Mesodermal cell (in vitro differentiated cells): Measurements from ENCODE around the gene JOSD2.

Source experiments
- H3K27ac ChIP-seq: 2 replicates; pipeline ENCODE4 v1.7.0; 2013; ENCODE audit warnings: mild to moderate bottlenecking, low read depth, low read length, moderate library complexity; ENCODE audit not compliant: severe bottlenecking
- H3K36me3 ChIP-seq: 2 replicates; pipeline ENCODE4 v1.7.1; 2013; ENCODE audit warnings: mild to moderate bottlenecking, low read length, moderate library complexity; ENCODE audit not compliant: control insufficient read depth, insufficient read depth
- H3K4me1 ChIP-seq: one replicate; pipeline ENCODE4 v1.7.1; 2013; ENCODE audit warnings: mild to moderate bottlenecking, low read length; ENCODE audit not compliant: insufficient read depth, control insufficient read depth, poor library complexity, severe bottlenecking
- H3K4me3 ChIP-seq: 2 replicates; pipeline ENCODE4 v1.7.0; 2013; ENCODE audit warnings: low read length, control low read depth, mild to moderate bottlenecking; ENCODE audit not compliant: insufficient read depth, poor library complexity, severe bottlenecking; ENCODE audit errors: extremely low read depth
- H3K9me3 ChIP-seq: 2 replicates; pipeline ENCODE4 v1.7.1; 2013; ENCODE audit warnings: mild to moderate bottlenecking, low read length, moderate library complexity; ENCODE audit not compliant: control insufficient read depth
- WGBS, 2 experiments: methylation state at CpG; one replicate each; pipeline ENCODE4 v1.1.5; 2013; ENCODE audit warnings: missing lambda C conversion rate in 2 of 2; ENCODE audit not compliant: insufficient coverage in 2 of 2; 5-methylcytosine and 5-hydroxymethylcytosine counted together

The JOSD2 gene

GRCh38 chr19:50512112-50512998, 1.4 kb upstream of the JOSD2 start:
- Histone ChIP-seq H3K4me1 (no peaks in the 10 kb centered on the region), H3K4me3 (no peak overlapping the region), H3K9me3 (no peaks in the 10 kb centered on the region), H3K27ac (no peak overlapping the region), H3K36me3 (peaks cover 1% of the 10 kb centered on the region)
- 95 to 96% methylated on average over 31 to 32 of the region's 36 CpGs for WGBS, 2 experiments

GRCh38 chr19:50510700-50511068, 307 bp downstream of the JOSD2 start:
- Histone ChIP-seq H3K36me3 (no peaks in the 10 kb centered on the region), H3K4me1 (no peaks in the 10 kb centered on the region), H3K9me3 (no peaks in the 10 kb centered on the region), H3K27ac (peak overlapping the region; percentile 78), H3K4me3 (peak overlapping the region; percentile 52)
- WGBS, 2 experiments: 26 to 31% methylated on average over 7 to 9 of the region's 10 CpGs

- WGBS, 2 experiments: 62 to 70% methylated on average over 18 to 21 of the region's 26 CpGs
- H3K4me3 ChIP-seq: peak overlapping the region; percentile 52
- no peaks in the 10 kb centered on the region for H3K36me3 ChIP-seq
- peak overlapping the region; percentile 78 for H3K27ac ChIP-seq
- H3K9me3 ChIP-seq: no peaks in the 10 kb centered on the region
- H3K4me1 ChIP-seq: no peaks in the 10 kb centered on the region
Observed at GRCh38 chr19:50510121-50510670, 795 bp downstream of the JOSD2 start.

GRCh38 chr19:50509366-50509765, 1.6 kb downstream of the JOSD2 start:
- Histone ChIP-seq H3K4me3 (no peak overlapping the region), H3K36me3 (no peaks in the 10 kb centered on the region), H3K9me3 (no peaks in the 10 kb centered on the region), H3K4me1 (no peaks in the 10 kb centered on the region), H3K27ac (no peak overlapping the region)
- 85 to 86% methylated on average over 9 to 11 of the region's 11 CpGs for WGBS, 2 experiments

GRCh38 chr19:50508843-50509190, 2.2 kb downstream of the JOSD2 start:
- Histone ChIP-seq H3K9me3 (no peaks in the 10 kb centered on the region), H3K36me3 (no peaks in the 10 kb centered on the region), H3K4me1 (no peaks in the 10 kb centered on the region), H3K4me3 (no peak overlapping the region), H3K27ac (no peak overlapping the region)
- WGBS, 2 experiments: 69 to 86% methylated on average over 2 of the region's 3 CpGs

DNA sequence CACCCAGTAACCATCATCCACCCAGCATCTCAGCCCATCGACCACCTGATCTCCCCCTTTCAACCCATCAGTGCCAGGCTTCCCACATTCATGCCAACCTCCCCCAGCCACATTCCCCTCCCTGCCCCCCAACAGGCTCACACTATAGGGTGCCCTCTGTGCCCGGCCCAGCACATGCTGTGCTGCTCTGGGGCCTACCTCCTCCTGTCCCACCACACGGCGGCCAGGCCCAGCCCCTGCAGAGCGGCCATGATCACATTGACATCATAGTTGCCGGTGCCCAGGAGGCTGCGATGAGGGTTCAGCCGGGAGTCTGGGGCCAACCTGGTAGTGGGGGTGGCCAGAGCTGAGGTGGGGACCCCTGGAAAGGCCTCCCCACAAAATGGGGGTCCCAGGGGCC, 3.6 kb downstream of the JOSD2 start:
- H3K27ac ChIP-seq: no peak overlapping the region
- H3K4me1 ChIP-seq: no peaks in the 10 kb centered on the region
- 83 to 96% methylated on average over 7 to 8 of the region's 8 CpGs for WGBS, 2 experiments
- no peak overlapping the region for H3K4me3 ChIP-seq
- H3K36me3 ChIP-seq: no peaks in the 10 kb centered on the region
- no peaks in the 10 kb centered on the region for H3K9me3 ChIP-seq

DNA sequence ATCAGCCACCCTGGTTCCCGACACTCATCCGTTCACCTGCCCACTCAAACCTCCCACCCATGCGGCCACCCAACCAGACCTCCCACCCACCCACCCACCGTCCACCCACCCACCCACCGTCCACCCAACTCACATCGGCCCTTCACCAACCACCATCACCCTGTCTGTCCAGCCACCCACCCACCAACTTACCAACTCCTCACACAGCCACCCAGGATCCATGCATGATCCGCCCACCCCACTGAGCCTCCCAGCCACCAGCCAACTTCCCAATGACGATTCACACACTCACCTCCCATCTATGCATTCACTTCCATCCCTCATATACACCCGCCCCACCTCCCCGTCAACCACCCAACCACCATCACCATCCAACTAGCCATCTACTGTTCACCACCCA, 4.3 kb downstream of the JOSD2 start:
- no peak overlapping the region for H3K27ac ChIP-seq
- H3K36me3 ChIP-seq: no peaks in the 10 kb centered on the region
- H3K9me3 ChIP-seq: no peaks in the 10 kb centered on the region
- 93 to 94% methylated on average over 2 to 4 of the region's 10 CpGs for WGBS, 2 experiments
- no peaks in the 10 kb centered on the region for H3K4me1 ChIP-seq
- H3K4me3 ChIP-seq: no peak overlapping the region

DNA sequence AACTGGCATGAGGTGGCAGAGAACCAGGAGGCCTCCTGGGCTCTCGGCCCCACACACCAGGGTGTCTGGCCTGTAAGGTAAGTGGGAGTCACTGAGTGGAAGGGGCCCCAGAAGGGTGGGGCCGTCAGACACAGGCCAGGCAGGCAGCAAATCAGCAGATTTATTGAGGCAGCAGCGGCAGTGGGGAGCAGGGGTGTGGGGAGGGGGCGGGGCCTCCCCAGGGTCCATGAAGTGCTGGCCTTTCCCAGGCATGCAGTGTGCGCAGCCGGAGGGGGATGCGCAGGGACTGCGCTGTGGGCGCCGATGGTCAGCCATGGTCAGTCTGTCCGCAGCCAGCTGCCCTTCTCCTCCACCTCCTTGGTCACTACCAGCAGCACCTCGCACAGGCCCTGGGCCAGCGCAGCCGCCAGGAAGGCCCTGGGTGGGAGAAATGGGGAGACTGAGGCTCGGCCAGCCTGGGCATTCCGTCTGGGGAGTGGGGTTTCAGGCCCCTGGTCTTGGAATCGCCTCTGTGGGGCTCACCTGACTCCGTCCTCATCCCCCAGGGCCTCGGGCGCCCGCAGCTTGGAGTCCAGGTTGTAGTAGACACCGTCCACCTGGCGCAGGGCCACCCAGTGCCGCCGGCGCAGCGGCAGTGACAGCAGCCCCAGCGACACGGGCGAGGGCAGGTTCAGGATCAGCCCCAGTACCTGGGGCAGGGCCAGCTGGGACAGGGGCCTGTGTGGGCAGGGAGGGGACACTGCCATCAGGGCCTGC, 5.0 kb downstream of the JOSD2 start:
- H3K4me1 ChIP-seq: no peaks in the 10 kb centered on the region
- H3K27ac ChIP-seq: no peak overlapping the region
- no peaks in the 10 kb centered on the region for H3K36me3 ChIP-seq
- H3K9me3 ChIP-seq: no peaks in the 10 kb centered on the region
- H3K4me3 ChIP-seq: no peak overlapping the region
- 98 to 100% methylated on average over 21 to 25 of the region's 30 CpGs for WGBS, 2 experiments

GRCh38 chr19:50501568-50502475, 9.2 kb downstream of the JOSD2 start:
- H3K4me3 ChIP-seq: no peak overlapping the region
- no peaks in the 10 kb centered on the region for H3K36me3 ChIP-seq
- no peak overlapping the region for H3K27ac ChIP-seq
- H3K4me1 ChIP-seq: peaks cover 5% of the 10 kb centered on the region
- no peaks in the 10 kb centered on the region for H3K9me3 ChIP-seq
- WGBS, 2 experiments: 80 to 81% methylated on average over 18 to 19 of the region's 25 CpGs

DNA sequence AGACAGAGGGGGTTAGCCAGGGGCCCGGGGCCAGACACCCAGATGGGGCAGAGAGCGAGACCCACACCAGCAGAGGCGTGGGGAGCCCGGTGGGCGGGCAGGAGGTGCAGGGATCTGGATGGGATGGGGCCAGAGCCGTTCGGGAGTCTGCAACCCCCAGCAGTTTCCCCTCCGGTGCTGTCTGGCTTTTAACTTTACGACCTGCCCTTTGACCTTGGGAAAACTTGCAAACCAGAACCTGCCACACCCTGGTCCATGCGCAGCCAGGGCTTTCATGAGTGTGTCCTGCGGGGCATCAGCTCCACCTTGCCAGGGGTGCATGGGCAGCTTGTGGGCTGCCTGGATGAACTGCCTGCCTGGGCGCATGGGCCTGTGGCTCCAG, 9.8 kb downstream of the JOSD2 start:
- H3K4me3 ChIP-seq: no peak overlapping the region
- no peak overlapping the region for H3K27ac ChIP-seq
- WGBS, 2 experiments: 70 to 75% methylated on average over 7 to 10 of the region's 12 CpGs
- H3K4me1 ChIP-seq: peaks cover 5% of the 10 kb centered on the region
- H3K9me3 ChIP-seq: no peaks in the 10 kb centered on the region
- H3K36me3 ChIP-seq: no peaks in the 10 kb centered on the region
